NK-92 (cell line): ENCODE measurements around the gene PAFAH1B2.
"Not testable (repeated sequence)": the region's sequence is repeated elsewhere in the genome, so short reads cannot be mapped to it uniquely, and the experiment has no call there.

ENCODE experiments used
- DNase-seq: peaks from one replicate; lab custom pipeline; 2025; ENCODE audit not compliant: unreplicated experiment; lab: John Stamatoyannopoulos, UW

PAFAH1B2 gene

GRCh38 chr11:117127171-117127901 is 16.8 kb upstream of the PAFAH1B2 start:
- DNase-seq: no peak

DNA sequence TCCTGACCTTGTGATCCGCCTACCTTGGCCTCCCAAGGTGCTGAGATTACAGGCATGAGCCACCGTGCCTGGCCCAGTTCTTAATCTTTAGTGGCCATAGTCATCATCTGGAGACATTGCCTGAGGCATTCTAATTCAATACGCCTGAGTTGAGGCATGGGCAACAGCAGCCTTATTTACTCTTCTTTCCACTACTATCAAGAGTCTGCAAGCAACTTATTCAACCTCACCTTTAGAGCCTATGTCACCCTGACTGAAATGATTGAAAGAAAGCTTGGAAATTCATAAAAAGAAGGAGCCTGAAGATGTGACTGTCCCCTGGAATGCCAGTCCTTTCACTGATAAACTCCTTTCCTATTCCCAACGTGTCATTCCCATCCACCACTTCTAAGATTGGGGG is 15.8 kb upstream of the PAFAH1B2 start:
- no peak for DNase-seq

GRCh38 chr11:117130396-117130795 is 13.7 kb upstream of the PAFAH1B2 start:
- not testable (repeated sequence) for DNase-seq

DNA sequence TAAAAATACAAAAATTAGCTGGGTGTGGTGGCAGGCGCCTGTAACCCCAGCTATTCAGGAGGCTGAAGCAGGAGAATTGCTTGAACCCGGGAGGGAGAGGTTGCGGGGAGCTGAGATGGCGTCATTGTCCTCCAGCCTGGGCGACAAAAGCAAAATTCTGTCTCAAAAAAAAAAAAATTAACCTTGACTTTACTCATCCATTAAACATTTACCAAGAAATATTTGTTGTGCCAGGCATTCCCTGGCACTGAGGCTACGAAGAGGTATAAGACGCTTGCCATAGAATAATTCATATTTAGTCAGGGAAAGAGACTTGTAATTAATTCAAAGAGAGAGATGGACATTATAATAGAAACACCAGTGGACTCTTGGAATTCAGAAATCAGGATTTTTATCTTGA is 13.2 kb upstream of the PAFAH1B2 start:
- no peak for DNase-seq

GRCh38 chr11:117134431-117134830 is 9.7 kb upstream of the PAFAH1B2 start:
- no peak for DNase-seq

GRCh38 chr11:117134979-117135378 is 9.1 kb upstream of the PAFAH1B2 start:
- DNase-seq: not testable (repeated sequence)

DNA sequence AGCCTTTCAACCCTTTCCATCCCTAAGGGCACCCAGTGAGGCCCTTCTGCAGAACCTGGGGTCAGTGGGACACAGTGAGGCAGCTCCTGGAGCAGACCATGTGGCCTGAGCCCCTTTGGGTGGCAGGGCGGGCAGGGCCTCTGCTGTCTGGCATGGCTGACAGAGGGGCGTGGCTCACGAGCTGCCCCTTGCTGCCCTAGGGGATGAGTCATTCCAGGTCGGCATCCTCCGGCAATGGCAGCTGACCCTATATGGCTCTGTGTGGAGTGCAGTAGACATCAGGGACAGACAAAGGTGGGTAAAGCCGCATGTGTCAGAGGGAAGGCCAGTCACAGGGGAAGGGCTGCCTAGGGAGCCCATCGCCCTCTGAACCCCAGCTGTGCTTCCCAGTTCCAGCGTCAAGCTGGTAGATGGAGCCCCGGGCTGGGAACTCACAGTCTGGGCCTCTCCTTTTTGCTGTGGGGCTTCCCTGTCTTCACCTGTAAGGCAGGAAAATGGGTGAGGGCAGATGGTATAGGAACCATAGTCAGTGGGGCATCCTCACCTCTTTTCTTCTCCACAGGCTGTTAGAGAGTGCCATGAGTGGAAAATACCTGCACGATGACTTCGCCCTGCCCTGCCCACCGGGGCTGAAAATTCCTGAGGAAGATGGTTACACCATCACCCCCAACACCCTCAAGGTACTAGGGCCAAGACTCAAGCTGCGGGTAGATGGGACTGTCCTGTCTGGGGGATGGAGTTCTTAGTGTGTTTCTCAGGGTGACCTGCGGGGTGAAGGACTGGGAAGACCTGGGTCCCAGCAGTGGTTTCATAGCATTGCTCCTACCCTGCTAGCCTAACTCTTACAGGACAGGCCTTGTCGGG is 6.6 kb upstream of the PAFAH1B2 start:
- not testable (repeated sequence) for DNase-seq

DNA sequence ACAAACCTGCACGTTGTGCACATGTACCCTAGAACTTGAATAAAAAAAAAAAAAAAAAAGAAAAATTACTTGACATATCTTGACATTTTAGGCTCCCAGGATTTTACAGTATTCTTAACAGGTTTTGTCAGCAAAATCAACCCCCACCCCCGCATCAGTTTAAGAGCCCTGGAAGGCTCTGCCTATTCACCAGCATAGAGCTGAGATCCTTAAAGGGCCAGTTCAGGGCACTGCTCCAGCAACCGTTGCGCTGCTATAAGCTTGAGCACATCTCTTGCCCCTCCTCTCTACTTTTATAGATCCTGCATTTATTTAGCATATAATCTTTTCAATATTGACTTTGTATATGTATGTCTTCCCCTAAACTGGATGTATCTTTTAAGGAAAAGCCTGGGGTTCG is 697 bp upstream of the PAFAH1B2 start:
- DNase-seq: no peak

DNA sequence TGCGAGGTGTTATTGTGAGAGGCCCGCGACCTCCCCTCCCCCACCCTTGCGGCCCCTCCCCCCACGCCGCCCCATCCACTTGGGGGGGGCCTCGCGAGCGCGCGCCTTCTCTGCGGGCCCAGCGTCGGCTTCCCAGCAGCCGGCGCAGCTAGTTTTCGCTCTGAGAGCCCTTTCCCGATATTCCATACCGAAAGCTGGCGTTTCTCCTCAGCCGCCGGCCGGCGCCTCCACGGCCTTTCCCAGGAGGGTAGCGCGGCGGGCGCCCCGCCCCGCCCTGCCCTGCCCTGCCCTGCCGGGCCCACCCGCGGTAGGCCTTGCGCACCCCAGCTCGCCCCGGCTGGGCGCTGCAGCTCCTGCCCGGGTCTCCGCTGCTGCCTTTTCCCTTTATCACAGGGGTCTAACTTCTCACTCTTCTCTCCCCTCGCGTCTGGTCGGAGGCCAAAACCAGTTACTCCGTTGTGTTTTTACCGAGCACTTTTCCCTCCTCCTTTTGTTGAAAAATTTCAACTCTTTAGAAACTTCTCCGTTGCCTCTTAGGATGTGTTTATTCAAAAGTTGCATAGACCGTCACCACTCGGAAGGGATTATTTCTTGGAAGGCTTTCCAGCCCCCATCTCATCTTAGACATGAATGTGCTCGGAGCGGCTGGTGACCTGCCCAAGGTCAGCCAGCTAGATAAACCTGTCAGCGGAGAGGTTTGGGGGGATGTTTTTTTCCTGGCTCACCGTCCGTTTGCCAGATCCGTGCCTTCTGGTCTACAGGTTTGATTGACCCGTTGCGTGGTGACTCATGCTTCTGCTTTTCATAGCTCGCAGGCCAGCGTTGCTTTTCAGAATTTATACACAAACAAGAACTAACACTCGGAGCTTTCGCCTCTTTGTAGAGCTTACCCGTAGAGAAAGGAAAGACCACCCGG is 648 bp downstream of the PAFAH1B2 start:
- no peak for DNase-seq

GRCh38 chr11:117145393-117145761 is 1.3 kb downstream of the PAFAH1B2 start:
- DNase-seq: no peak

- DNase-seq: no peak
Observed at GRCh38 chr11:117146521-117146920, 2.4 kb downstream of the PAFAH1B2 start.

DNA sequence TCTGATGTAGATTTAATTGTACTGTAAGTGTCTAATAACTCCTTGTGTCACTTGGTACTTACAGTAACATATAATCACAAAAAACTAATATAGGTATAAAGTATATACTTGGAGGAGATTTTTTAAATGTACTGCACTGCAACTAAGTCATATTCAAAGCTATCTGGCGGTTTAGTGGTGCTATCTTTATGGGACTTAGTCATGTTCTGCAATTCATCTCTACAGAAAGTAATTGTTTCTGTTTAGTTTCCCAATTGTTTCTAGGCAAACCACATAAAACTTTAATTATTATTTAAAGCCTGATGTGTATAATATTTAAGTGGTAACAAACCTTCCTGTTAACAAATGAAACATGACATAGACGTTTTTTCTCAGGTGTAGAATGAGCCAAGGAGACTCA is 8.0 kb downstream of the PAFAH1B2 start:
- no peak for DNase-seq

- no peak for DNase-seq
Observed at GRCh38 chr11:117154468-117154867, 10.4 kb downstream of the PAFAH1B2 start.

DNA sequence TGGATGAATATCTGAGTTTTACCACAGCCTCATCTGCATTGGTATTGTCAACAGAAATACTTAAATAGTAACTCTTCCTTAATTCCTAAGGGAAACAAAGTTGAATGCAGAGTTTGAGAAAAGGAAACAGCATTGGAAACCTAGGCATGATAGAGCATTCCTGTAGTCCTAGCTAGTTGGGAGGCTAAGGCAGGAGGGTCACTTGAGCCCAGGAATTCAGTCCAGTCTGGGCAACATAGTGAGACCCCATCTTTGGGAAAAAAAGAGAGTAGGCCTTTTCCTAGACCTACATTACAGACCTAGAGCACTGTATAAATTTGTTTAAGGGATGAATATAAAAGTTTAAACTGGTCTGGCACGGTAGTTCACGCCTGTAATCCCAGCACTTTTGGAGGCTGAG is 13.4 kb downstream of the PAFAH1B2 start:
- no peak for DNase-seq

- DNase-seq: no peak
Observed at GRCh38 chr11:117159892-117160291, 15.8 kb downstream of the PAFAH1B2 start.

DNA sequence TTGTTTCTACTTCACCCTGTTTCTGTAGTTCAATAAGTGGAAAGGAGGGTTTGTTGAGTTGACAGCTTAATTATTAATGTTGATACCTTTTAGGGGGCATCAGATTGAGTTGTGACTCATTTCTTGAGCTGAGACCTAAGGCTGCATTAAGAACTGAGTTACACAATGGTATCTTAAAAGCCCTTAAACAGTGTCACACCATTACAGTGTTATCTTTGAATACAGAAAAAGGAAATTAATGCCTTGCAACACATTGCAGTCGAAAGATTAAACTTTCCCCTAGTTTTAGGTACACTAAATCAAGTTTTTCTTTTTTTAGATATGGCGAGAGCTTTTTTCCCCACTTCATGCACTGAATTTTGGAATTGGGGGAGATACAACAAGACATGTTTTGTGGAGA is 16.7 kb downstream of the PAFAH1B2 start:
- no peak for DNase-seq

GRCh38 chr11:117166491-117166890 is 22.4 kb downstream of the PAFAH1B2 start:
- DNase-seq: no peak

DNA sequence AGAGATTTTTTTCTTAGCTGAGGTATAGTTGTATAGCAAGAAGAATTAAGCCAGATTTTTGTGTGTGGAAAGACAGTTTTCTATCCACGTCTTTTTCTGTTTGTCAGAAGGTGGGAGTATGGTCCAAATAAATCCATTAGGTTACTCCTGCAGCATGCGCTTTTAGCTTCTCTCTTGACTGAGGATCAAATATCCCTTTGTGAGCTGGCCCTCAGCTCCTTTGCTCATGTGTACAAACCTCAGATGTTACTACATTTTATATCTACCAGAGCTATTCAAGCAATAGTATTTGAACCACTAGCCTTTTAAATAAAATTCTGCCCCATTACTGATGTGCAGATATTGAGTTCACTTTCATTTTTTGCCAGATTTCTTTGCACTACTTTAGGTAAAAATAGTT is 25.6 kb downstream of the PAFAH1B2 start:
- no peak for DNase-seq

DNA sequence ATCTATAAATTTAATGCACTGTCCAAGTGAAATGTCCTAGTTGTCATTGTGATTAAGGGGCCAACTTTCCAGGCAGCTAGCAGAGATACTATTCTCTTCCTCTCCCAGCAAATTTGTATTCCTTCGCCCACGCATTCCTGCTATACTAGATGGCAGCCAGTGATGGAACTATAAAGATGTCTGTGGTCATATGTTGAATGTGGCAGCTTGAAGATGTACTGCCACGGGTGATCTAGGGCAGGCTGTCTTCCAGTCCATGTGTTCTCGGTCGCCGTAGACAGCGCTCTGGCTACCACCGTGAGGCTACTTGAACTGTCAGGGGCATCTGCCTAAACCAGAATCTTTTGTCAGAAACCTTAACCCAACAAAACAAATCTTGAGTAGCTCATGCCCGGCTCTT is 26.1 kb downstream of the PAFAH1B2 start:
- no peak for DNase-seq

GRCh38 chr11:117171007-117171403 is 26.9 kb downstream of the PAFAH1B2 start:
- no peak for DNase-seq

GRCh38 chr11:117171404-117172061 is 27.4 kb downstream of the PAFAH1B2 start:
- no peak for DNase-seq
